ENCODE measurements around the gene NLRP9. TPM values are rescaled to one million over a fixed set of nuclear protein-coding genes. Genes with fewer than 3 reads are reported as not detected.

NLRP9 gene
- polyA plus RNA-seq, 1 donor from 2014 or later, result not detected

GRCh38 chr19:55711719-55712118, 26.5 kb downstream of the NLRP9 start (continued):
- no peak for TF ChIP-seq CTCF (IDR thresholded peaks at IDR 0.05; ENCODE audit: poor library complexity, severe bottlenecking)
- no peak for TF ChIP-seq MXI1 (conservative IDR thresholded peaks at IDR 0.05; ENCODE audit: poor library complexity, severe bottlenecking)

- H3K9me3 ChIP-seq (ENCODE audit: low read length), result no peaks in the 10 kb centered on the region
- no peaks in the 10 kb centered on the region for H3K9me2 ChIP-seq (ENCODE audit: insufficient read depth, low read length)
- H2AFZ ChIP-seq (ENCODE audit: low read depth, low read length), result no peak overlapping the region
- no peak overlapping the region for H3K9ac ChIP-seq (ENCODE audit: low read length)
- H3K4me2 ChIP-seq (ENCODE audit: low read length), result no peak overlapping the region
- TF ChIP-seq POLR2AphosphoS5 (IDR thresholded peaks at IDR 0.05) (no peak), REST (IDR thresholded peaks at IDR 0.05; ENCODE audit: borderline replicate concordance) (no peak), RAD21 (conservative IDR thresholded peaks at IDR 0.05) (no peak), TAF1 (IDR thresholded peaks at IDR 0.05; ENCODE audit: low read depth) (no peak), MXI1 (conservative IDR thresholded peaks at IDR 0.05; ENCODE audit: poor library complexity, severe bottlenecking) (no peak), SMC3 (conservative IDR thresholded peaks at IDR 0.05; ENCODE audit: poor library complexity) (no peak), CTCF (IDR thresholded peaks at IDR 0.05; ENCODE audit: poor library complexity, severe bottlenecking) (no peak)
- H3K27me3 ChIP-seq (ENCODE audit: insufficient read depth, low read depth, low read length), result no peaks in the 10 kb centered on the region
- no peaks in the 10 kb centered on the region for H3K36me3 ChIP-seq (ENCODE audit: insufficient read depth, low read length)
- H3F3A ChIP-seq (ENCODE audit: insufficient read depth, low read length, poor library complexity, severe bottlenecking), result no peaks in the 10 kb centered on the region
- no peaks in the 10 kb centered on the region for H4K20me1 ChIP-seq (ENCODE audit: insufficient read depth)
- H3K27ac ChIP-seq (ENCODE audit: low read length), result no peak overlapping the region
- no peaks in the 10 kb centered on the region for H3K79me2 ChIP-seq (replicated peaks; ENCODE audit: insufficient read depth, low read length)
- no peak overlapping the region for H3K4me3 ChIP-seq (ENCODE audit: low read length)
Observed at GRCh38 chr19:55705972-55706371, 32.2 kb downstream of the NLRP9 start.

GRCh38 chr19:55704494-55705245, 33.5 kb downstream of the NLRP9 start:
- Histone ChIP-seq H4K20me1 (ENCODE audit: insufficient read depth) (no peaks in the 10 kb centered on the region), H3K4me2 (ENCODE audit: low read length) (no peak overlapping the region), H3K36me3 (ENCODE audit: insufficient read depth, low read length) (no peaks in the 10 kb centered on the region), H3F3A (ENCODE audit: insufficient read depth, low read length, poor library complexity, severe bottlenecking) (no peaks in the 10 kb centered on the region), H3K79me2 (replicated peaks; ENCODE audit: insufficient read depth, low read length) (no peaks in the 10 kb centered on the region), H3K27me3 (ENCODE audit: insufficient read depth, low read depth, low read length) (no peaks in the 10 kb centered on the region), H3K9me3 (ENCODE audit: low read length) (no peaks in the 10 kb centered on the region), H3K9ac (ENCODE audit: low read length) (no peak overlapping the region), H3K27ac (ENCODE audit: low read length) (no peak overlapping the region), H3K9me2 (ENCODE audit: insufficient read depth, low read length) (no peaks in the 10 kb centered on the region), H2AFZ (ENCODE audit: low read depth, low read length) (no peak overlapping the region), H3K4me3 (ENCODE audit: low read length) (no peak overlapping the region)
- no peak for TF ChIP-seq EZH2 (IDR thresholded peaks at IDR 0.05; ENCODE audit: borderline replicate concordance, insufficient read depth, low read length, poor library complexity, severe bottlenecking)
- no peak for TF ChIP-seq MXI1 (conservative IDR thresholded peaks at IDR 0.05; ENCODE audit: poor library complexity, severe bottlenecking)
- no peak for TF ChIP-seq TAF1 (IDR thresholded peaks at IDR 0.05; ENCODE audit: low read depth)
- TF ChIP-seq REST (IDR thresholded peaks at IDR 0.05; ENCODE audit: borderline replicate concordance), result no peak
- no peak for TF ChIP-seq POLR2AphosphoS5 (IDR thresholded peaks at IDR 0.05)
- TF ChIP-seq SMC3 (conservative IDR thresholded peaks at IDR 0.05; ENCODE audit: poor library complexity), result no peak
- no peak for TF ChIP-seq EP300 (conservative IDR thresholded peaks at IDR 0.05; ENCODE audit: poor library complexity, severe bottlenecking)
- no peak for TF ChIP-seq RAD21 (conservative IDR thresholded peaks at IDR 0.05)
- no peak for TF ChIP-seq CTCF (IDR thresholded peaks at IDR 0.05; ENCODE audit: poor library complexity, severe bottlenecking)
